K562 (cell line): ENCODE measurements around the gene GPR108. TPM values are rescaled to one million over a fixed set of nuclear protein-coding genes. Genes with fewer than 3 reads are reported as not detected.

Experiments
- CREM ChIP-seq: IDR thresholded peaks from 2 replicates; pipeline ENCODE4 v1.6.1; 2014; ENCODE audit warnings: antibody characterized with exemption, low read depth
- HDAC1 ChIP-seq, 2 experiments: fragments of 450-650 bp; IDR thresholded peaks; 2 replicates each; pipeline ENCODE4 v1.6.1; 2016 to 2017; ENCODE audit warnings: inconsistent platforms in 1 of 2, mild to moderate bottlenecking in 1 of 2, moderate library complexity in 1 of 2
- HMGN3 ChIP-seq: IDR thresholded peaks from 2 replicates; pipeline ENCODE4 v1.6.1; 2011; ENCODE audit warnings: borderline replicate concordance, low read depth, mild to moderate bottlenecking, mixed read lengths, low read length; ENCODE audit not compliant: insufficient read length; ENCODE audit errors: extremely low read depth
- MAX ChIP-seq: sonication (generic); formaldehyde crosslinking; IDR thresholded peaks from 2 replicates; pipeline ENCODE4 v1.9.0; 2022; ENCODE audit warnings: mild to moderate bottlenecking, missing genetic modification reagents
- MED1 ChIP-seq: sonication (generic); formaldehyde crosslinking; IDR thresholded peaks from 2 replicates; pipeline ENCODE4 v1.8.1; 2023; ENCODE audit warnings: missing genetic modification reagents, borderline replicate concordance
- NR2C2 ChIP-seq, 2 experiments: fragments of 200-800 bp in 1 of 2; sonication (Bioruptor generic) in 1 of 2; sonication (generic) in 1 of 2; formaldehyde crosslinking in 1 of 2; IDR thresholded peaks; 2 replicates each; pipeline versions ENCODE4 v1.6.1 to v1.8.0; 2016 to 2022; ENCODE audit warnings: mild to moderate bottlenecking in 1 of 2, missing compliant biosample characterization in 1 of 2, missing genetic modification characterization in 1 of 2, missing genetic modification reagents in 1 of 2
- PHF20 ChIP-seq: fragments of 450-650 bp; IDR thresholded peaks from 2 replicates; pipeline ENCODE4 v1.6.1; 2018; ENCODE audit not compliant: partially characterized antibody
- PHF8 ChIP-seq: fragments of 200-600 bp; sonication (generic); IDR thresholded peaks from 2 replicates; pipeline ENCODE4 v1.6.1; 2012; ENCODE audit warnings: mixed run types, mild to moderate bottlenecking, inconsistent platforms, low read length, moderate library complexity, borderline replicate concordance
- PRDM10 ChIP-seq: fragments of 450-650 bp; IDR thresholded peaks from 2 replicates; pipeline ENCODE4 v1.6.1; 2018; ENCODE audit not compliant: partially characterized antibody
- RB1 ChIP-seq: fragments of 450-650 bp; IDR thresholded peaks from 2 replicates; pipeline ENCODE4 v1.6.1; 2017; ENCODE audit warnings: low read depth, mild to moderate bottlenecking
- SETDB1 ChIP-seq: IDR thresholded peaks from one replicate; pipeline ENCODE4 v1.6.1; 2012; ENCODE audit warnings: low read length, control low read depth, inconsistent platforms
- SMAD4 ChIP-seq: fragments of 250-450 bp; sonication (Bioruptor Pico); conservative IDR thresholded peaks from 2 replicates; pipeline ENCODE4 v1.8.0; 2021; ENCODE audit warnings: inconsistent platforms, mild to moderate bottlenecking, moderate library complexity
- SP1 ChIP-seq: sonication (generic); formaldehyde crosslinking; IDR thresholded peaks from 2 replicates; pipeline ENCODE4 v1.8.1; 2022; ENCODE audit warnings: mild to moderate bottlenecking, missing genetic modification reagents
- TEAD1 ChIP-seq, 2 experiments: fragments of 450-650 bp in 1 of 2; sonication (generic) in 1 of 2; formaldehyde crosslinking; IDR thresholded peaks; 2 replicates each; pipeline versions ENCODE4 v1.4.0 to v1.8.0; 2020 to 2022; ENCODE audit warnings: mild to moderate bottlenecking in 2 of 2, missing genetic modification reagents in 1 of 2
- ZBTB11 ChIP-seq, 3 experiments: fragments of 200-800 bp in 1 of 3; fragments of 250-450 bp in 1 of 3; fragments of 450-650 bp in 1 of 3; sonication (Bioruptor Pico) in 1 of 3; sonication (Bioruptor generic) in 1 of 3; formaldehyde crosslinking in 1 of 3; IDR thresholded peaks; 2 replicates each; pipeline versions ENCODE4 v1.6.1 to v1.8.0; 2016 to 2022; ENCODE audit warnings: mild to moderate bottlenecking in 2 of 3, missing genetic modification characterization in 2 of 3, missing compliant biosample characterization in 1 of 3, moderate library complexity in 1 of 3
- ZNF253 ChIP-seq: fragments of 250-450 bp; sonication (Bioruptor Pico); conservative IDR thresholded peaks from 2 replicates; pipeline ENCODE4 v1.6.1; 2021; ENCODE audit warnings: mild to moderate bottlenecking
- polyA plus RNA-seq, 8 experiments: library from polyadenylated mRNA; depleted of rRNA in 4 of 8; stranded (reverse) in 5 of 8; unstranded in 3 of 8; fragments of >200 nt; fragmentation: Nextera tagmentation in 2 of 8; fragmentation: Illumina TruSeq in 1 of 8; extraction: Ambion mirVana in 2 of 8; extraction: Trizol in 1 of 8; gene quantifications; 2 replicates each; pipeline versions ENCODE4 v1.2.1 to v1.2.3, GENCODE V29; 2011 to 2014; ENCODE audit warnings: inconsistent platforms in 1 of 8, missing spikeins in 1 of 8
- total RNA-seq, 7 experiments: library from RNA; depleted of rRNA in 6 of 7; stranded (reverse); fragments of >200 nt in 6 of 7; fragmentation: Illumina TruSeq in 2 of 7; extraction: Trizol in 2 of 7; gene quantifications; 2 replicates each; pipeline versions ENCODE4 v1.2.1 to v1.2.3, GENCODE V29; 2011 to 2021; ENCODE audit warnings: low replicate concordance in 1 of 7
- TF ChIP-seq, protein P1 (sequence below): fragments of 250-450 bp; sonication (Bioruptor Pico); IDR thresholded peaks from 2 replicates; pipeline ENCODE4 v1.4.0; 2020; ENCODE audit warnings: mild to moderate bottlenecking, moderate library complexity

The GPR108 gene
- total and polyA plus RNA-seq, 9 of the 15 experiments (the other 6 are each of a cell fraction or from before 2014, with no cell fraction given): 2.4 to 33.2 (median 24.4) TPM

- TF ChIP-seq NR2C2 (CRISPR knock-in tag; IDR thresholded peaks at IDR 0.05) (no peak), NR2C2 (tag; IDR thresholded peaks at IDR 0.05) (peak; percentile 34; the same call in 1 of the 2 replicates), SMAD4 (CRISPR knock-in tag) (no peak), HMGN3 (peak; percentile 37), HDAC1 (IDR thresholded peaks at IDR 0.05) (0 out of 4 replicates have a peak, but pooled peaks of 1 of the 2 experiments have one; percentile 61), PRDM10 (peak; percentile 68), TEAD1 (CRISPR knock-in tag; IDR thresholded peaks at IDR 0.05) (no peak), MED1 (CRISPR knock-in tag) (no peak), ZNF253 (no peak), CREM (peak; percentile 40; the same call in 1 of the 2 replicates), PHF8 (peak; percentile 41; the same call in 1 of the 2 replicates), SP1 (CRISPR knock-in tag) (peak; percentile 64), RB1 (peak; percentile 45; the same call in 1 of the 2 replicates), ZBTB11 (CRISPR knock-in tag; IDR thresholded peaks at IDR 0.05) (0 out of 6 replicates have a peak, but pooled peaks of 1 of the 3 experiments have one; percentile 33), PHF20 (peak; percentile 66), MAX (CRISPR knock-in tag) (0 out of 2 replicates have a peak, but pooled peaks have one; percentile 24), SETDB1 (no peak)
- TF ChIP-seq, protein P1, sequence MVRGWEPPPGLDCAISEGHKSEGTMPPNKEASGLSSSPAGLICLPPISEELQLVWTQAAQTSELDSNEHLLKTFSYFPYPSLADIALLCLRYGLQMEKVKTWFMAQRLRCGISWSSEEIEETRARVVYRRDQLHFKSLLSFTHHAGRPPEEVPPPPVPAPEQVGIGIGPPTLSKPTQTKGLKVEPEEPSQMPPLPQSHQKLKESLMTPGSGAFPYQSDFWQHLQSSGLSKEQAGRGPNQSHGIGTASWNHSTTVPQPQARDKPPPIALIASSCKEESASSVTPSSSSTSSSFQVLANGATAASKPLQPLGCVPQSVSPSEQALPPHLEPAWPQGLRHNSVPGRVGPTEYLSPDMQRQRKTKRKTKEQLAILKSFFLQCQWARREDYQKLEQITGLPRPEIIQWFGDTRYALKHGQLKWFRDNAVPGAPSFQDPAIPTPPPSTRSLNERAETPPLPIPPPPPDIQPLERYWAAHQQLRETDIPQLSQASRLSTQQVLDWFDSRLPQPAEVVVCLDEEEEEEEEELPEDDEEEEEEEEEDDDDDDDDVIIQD (CRISPR knock-in tag): no peak
These were observed 7.1 kb downstream of the GPR108 start (continued) for GRCh38 chr19:6730153-6730804.
